ENCODE results near the gene NFAM1. TPM values are rescaled to one million over a fixed set of nuclear protein-coding genes. Genes with fewer than 3 reads are reported as not detected.

The NFAM1 gene
- total RNA-seq, 6 experiments from 2014 or later = 2.1 to 6.6 (median 2.4) TPM

DNA sequence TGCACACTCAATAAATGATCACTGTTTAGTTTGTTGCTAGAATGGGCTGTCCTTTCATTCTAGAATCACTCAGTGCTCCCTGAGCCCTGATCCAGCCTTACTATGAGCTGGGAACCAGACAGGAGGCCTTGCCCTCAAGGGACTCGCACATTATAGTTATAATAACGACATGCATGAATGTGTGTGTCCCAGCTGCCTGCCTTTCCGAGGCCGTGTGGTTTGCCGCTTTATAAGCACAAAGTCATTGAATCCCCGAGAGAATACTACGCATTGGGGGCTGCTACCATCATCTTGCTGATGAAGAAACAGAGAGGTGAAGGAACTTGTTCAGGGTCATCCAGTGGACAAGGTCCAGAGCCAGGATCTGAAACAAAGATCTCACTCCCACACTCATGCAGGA, 75.7 kb downstream of the NFAM1 start:
- peaks cover 0 to 5% (median 0%) of the 10 kb centered on the region in 4 donors for H3K4me1 ChIP-seq
- no peak for TF ChIP-seq POLR2A (IDR thresholded peaks at IDR 0.05)
- TF ChIP-seq, protein P1, sequence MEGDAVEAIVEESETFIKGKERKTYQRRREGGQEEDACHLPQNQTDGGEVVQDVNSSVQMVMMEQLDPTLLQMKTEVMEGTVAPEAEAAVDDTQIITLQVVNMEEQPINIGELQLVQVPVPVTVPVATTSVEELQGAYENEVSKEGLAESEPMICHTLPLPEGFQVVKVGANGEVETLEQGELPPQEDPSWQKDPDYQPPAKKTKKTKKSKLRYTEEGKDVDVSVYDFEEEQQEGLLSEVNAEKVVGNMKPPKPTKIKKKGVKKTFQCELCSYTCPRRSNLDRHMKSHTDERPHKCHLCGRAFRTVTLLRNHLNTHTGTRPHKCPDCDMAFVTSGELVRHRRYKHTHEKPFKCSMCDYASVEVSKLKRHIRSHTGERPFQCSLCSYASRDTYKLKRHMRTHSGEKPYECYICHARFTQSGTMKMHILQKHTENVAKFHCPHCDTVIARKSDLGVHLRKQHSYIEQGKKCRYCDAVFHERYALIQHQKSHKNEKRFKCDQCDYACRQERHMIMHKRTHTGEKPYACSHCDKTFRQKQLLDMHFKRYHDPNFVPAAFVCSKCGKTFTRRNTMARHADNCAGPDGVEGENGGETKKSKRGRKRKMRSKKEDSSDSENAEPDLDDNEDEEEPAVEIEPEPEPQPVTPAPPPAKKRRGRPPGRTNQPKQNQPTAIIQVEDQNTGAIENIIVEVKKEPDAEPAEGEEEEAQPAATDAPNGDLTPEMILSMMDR (IDR thresholded peaks at IDR 0.05) = no peak
- no peak for ATAC-seq
- intact Hi-C loops (cut with DNase I) = no loop called here
- H3K27me3 ChIP-seq = no peaks in the 10 kb centered on the region
- H3K4me3 ChIP-seq = no peak overlapping the region
- H3K36me3 ChIP-seq = no peaks in the 10 kb centered on the region
- no peak overlapping the region for H3K27ac ChIP-seq
- no peak for DNase-seq
- WGBS (ENCODE audit: insufficient coverage, low coverage, low lambda C conversion rate, missing lambda C conversion rate) = 74% methylated on average over 5 of the region's 7 CpGs
- H3K9me3 ChIP-seq = no peaks in the 10 kb centered on the region

DNA sequence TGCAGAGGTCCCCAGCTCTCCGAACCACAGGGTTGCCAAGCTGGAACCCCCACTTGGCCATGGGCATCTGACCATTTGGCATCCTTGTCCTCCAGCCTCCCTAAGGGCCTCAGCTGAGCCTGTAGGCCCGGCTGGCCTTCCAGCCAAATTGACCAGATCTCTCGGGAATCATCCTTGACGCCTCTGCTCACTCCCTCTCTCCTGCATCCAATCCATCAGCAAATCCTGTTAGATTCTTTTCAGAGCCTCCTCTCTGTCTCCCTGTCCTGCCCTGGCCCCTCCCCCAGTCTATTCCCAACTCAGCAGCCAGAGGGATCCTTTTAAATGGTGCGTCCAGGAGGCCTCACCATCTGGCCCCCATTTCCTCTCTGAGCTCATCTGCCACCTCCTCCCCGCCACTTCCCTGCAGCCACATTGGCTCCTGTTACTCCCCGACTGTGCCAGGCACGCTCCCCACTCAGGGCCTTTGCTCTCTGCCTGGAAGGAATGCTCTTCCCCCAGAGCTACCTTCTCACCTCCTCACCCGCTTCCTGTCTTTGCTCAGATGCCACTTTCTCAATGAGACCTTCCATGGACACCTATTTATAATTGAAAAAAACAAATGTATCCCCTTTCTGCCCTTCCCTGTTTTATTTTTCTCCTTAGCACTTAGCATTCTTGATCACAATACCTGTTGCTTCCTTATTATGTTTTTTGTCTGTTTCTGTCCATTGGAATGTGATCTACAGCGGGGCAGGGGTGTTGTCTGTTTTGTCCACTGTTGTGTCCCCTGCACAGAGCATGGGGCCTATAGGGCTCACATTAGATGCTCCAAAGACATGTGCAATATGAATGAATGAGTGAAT, 78.1 kb downstream of the NFAM1 start:
- DNase-seq = no peak
- 60% methylated on average over 7 of the region's 10 CpGs for WGBS (ENCODE audit: insufficient coverage, low coverage, low lambda C conversion rate, missing lambda C conversion rate)
- ATAC-seq = no peak

GRCh38 chr22:42350373-42350772, 81.8 kb downstream of the NFAM1 start:
- ATAC-seq (no peak), DNase-seq (no peak)
- TF ChIP-seq POLR2A (IDR thresholded peaks at IDR 0.05) = no peak
- TF ChIP-seq, protein P1 (IDR thresholded peaks at IDR 0.05) = no peak
- Histone ChIP-seq H3K36me3 (no peaks in the 10 kb centered on the region), H3K4me3 (no peak overlapping the region), H3K27me3 (no peaks in the 10 kb centered on the region), H3K4me1 (no peaks in the 10 kb centered on the region), H3K27ac (no peak overlapping the region), H3K9me3 (no peaks in the 10 kb centered on the region)
- intact Hi-C loops (cut with DNase I) = no loop called here
- 97% methylated on average over 3 of the region's 4 CpGs for WGBS (ENCODE audit: insufficient coverage, low coverage, low lambda C conversion rate, missing lambda C conversion rate)

More for the DNA sequence above, 78.1 kb downstream of the NFAM1 start:
- H3K27me3 ChIP-seq = no peaks in the 10 kb centered on the region
- H3K36me3 ChIP-seq = no peaks in the 10 kb centered on the region
- H3K4me3 ChIP-seq = no peak overlapping the region
- TF ChIP-seq, protein P1 (IDR thresholded peaks at IDR 0.05) = no peak
- TF ChIP-seq POLR2A (IDR thresholded peaks at IDR 0.05) = no peak
- H3K4me1 ChIP-seq = no peaks in the 10 kb centered on the region
- H3K27ac ChIP-seq = no peak overlapping the region
- no peaks in the 10 kb centered on the region for H3K9me3 ChIP-seq
- intact Hi-C loops (cut with DNase I) = no loop called here

DNA sequence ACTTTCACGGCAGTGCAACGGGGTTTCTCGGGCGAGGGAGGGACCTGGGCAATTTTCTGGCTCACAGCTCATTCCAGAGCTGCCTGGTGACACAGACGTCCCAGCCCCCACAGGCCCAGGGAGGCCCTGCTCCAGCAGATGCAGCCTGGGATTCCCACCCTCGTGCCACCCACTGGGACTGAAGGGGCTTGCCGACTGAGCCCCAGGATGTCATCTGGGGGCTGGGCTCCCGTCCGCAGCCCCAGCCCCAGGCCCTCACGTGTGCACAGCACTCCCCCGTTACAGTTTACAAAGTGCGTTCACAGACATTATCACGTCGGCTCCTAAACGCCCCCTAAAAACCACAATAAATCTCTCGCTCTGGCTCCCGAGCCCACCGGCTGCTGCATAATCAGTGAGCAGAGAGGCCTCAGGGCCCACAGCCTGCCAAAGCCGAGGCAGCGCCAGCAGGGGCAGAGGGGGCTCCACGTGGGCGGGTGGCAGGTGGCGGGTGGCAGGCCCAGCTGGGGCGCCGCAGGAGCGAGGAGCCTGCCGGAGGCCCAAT, 84.8 kb downstream of the NFAM1 start:
- ATAC-seq (no peak), DNase-seq (no peak)
- no peaks in the 10 kb centered on the region for H3K36me3 ChIP-seq
- no peaks in the 10 kb centered on the region for H3K4me1 ChIP-seq
- no peaks in the 10 kb centered on the region for H3K9me3 ChIP-seq
- no peak overlapping the region for H3K4me3 ChIP-seq
- H3K27me3 ChIP-seq = no peaks in the 10 kb centered on the region
- intact Hi-C loops (cut with DNase I) = no loop called here
- 86% methylated on average over 9 of the region's 27 CpGs for WGBS (ENCODE audit: insufficient coverage, low coverage, low lambda C conversion rate, missing lambda C conversion rate)
- no peak overlapping the region for H3K27ac ChIP-seq
- no peak for TF ChIP-seq POLR2A (IDR thresholded peaks at IDR 0.05)
- TF ChIP-seq, protein P1 (IDR thresholded peaks at IDR 0.05) = no peak

Measured in right lobe of liver (tissue), 6 donors.